ENCODE results near the gene ATG2A. TPM values are rescaled to one million over a fixed set of nuclear protein-coding genes. Genes with fewer than 3 reads are reported as not detected.

Gene ATG2A
- total RNA-seq, 1 experiment from 2014 or later = 24.7 TPM

- CTCF ChIA-PET = no interaction called here
- RAD21 ChIA-PET (ENCODE audit: low non-redundant PET in 1 of 2, low total read pairs in 2 of 2, uncharacterized antibody in 2 of 2, unreplicated experiment in 2 of 2) = no interaction called here
- H4K20me1 ChIP-seq (ENCODE audit: insufficient read depth) = no peaks in the 10 kb centered on the region
These were observed 17.1 kb upstream of the ATG2A start for GRCh38 chr11:64933935-64934681.

More at GRCh38 chr11:64933935-64934681, 17.1 kb upstream of the ATG2A start:
- ATAC-seq = no peak
- no peak overlapping the region for H2AFZ ChIP-seq (ENCODE audit: low read depth, low read length, poor library complexity, severe bottlenecking)
- no peaks in the 10 kb centered on the region for H3K27me3 ChIP-seq (ENCODE audit: insufficient read depth, low read length)
- no peak overlapping the region for H3K4me3 ChIP-seq (replicated peaks in 1 of 2; ENCODE audit: low read depth in 1 of 2, low read length in 2 of 2)
- intact Hi-C loops (cut with micrococcal nuclease) = no loop called here
- no peak overlapping the region for H3K9ac ChIP-seq (ENCODE audit: low read length)
- H3K4me1 ChIP-seq (ENCODE audit: control insufficient read depth in 1 of 2, insufficient read depth in 2 of 2, low read length in 2 of 2) = peaks cover 8 to 15% of the 10 kb centered on the region in 2 experiments; a peak in 3 of 4 replicates
- TF ChIP-seq REST (IDR thresholded peaks at IDR 0.05; ENCODE audit: low read depth) (no peak), POLR2AphosphoS5 (IDR thresholded peaks at IDR 0.05; ENCODE audit: low read depth, low read length) (no peak), CEBPB (IDR thresholded peaks at IDR 0.05; ENCODE audit: low read depth) (no peak), TCF7L2 (IDR thresholded peaks at IDR 0.05; ENCODE audit: borderline replicate concordance, extremely low read depth, insufficient read depth, insufficient read length) (no peak), ZBTB33 (IDR thresholded peaks at IDR 0.05; ENCODE audit: extremely low read depth, insufficient replicate concordance, low read length) (no peak), POLR2A (IDR thresholded peaks at IDR 0.05; ENCODE audit: borderline replicate concordance, extremely low read depth, insufficient read depth, insufficient read length) (no peak), EZH2phosphoT487 (IDR thresholded peaks at IDR 0.05; ENCODE audit: borderline replicate concordance) (no peak), SIN3A (IDR thresholded peaks at IDR 0.05; ENCODE audit: low read depth) (no peak), ZFX (IDR thresholded peaks at IDR 0.05) (no peak), CTCF (IDR thresholded peaks at IDR 0.05 in 2 of 3, conservative IDR thresholded peaks at IDR 0.05 in 1 of 3; ENCODE audit: borderline replicate concordance in 1 of 3, insufficient read depth in 1 of 3, low read depth in 2 of 3, low read length in 2 of 3) (no peak), ELF1 (IDR thresholded peaks at IDR 0.05; ENCODE audit: borderline replicate concordance, low read depth) (no peak), FOSL1 (IDR thresholded peaks at IDR 0.05; ENCODE audit: low read depth) (no peak), RAD21 (IDR thresholded peaks at IDR 0.05; ENCODE audit: low read depth) (no peak), YY1 (IDR thresholded peaks at IDR 0.05; ENCODE audit: extremely low read depth, insufficient replicate concordance, low read depth, low read length) (no peak), SP1 (IDR thresholded peaks at IDR 0.05; ENCODE audit: low read depth) (no peak), SRF (IDR thresholded peaks at IDR 0.05; ENCODE audit: low read depth) (no peak)
- H3K4me2 ChIP-seq (ENCODE audit: low read length) = no peak overlapping the region
- BruUV-seq (replicated peaks) = no TSS peak
- H3K36me3 ChIP-seq (ENCODE audit: control insufficient read depth in 1 of 2, insufficient read depth in 2 of 2, low read length in 2 of 2) = peaks cover 0 to 3% of the 10 kb centered on the region in 2 experiments; a peak in 1 of 4 replicates
- no peaks in the 10 kb centered on the region for H3K9me2 ChIP-seq (ENCODE audit: insufficient read depth)
- POLR2A ChIA-PET = interaction anchor here (0.6 to 1.8 kb wide), 2 partner anchors 10 to 15 kb away, joined by 3 to 4 read pairs; partner anchors contain the start of gene PPP2R5B
- H3K27ac ChIP-seq (ENCODE audit: low read depth, low read length) = no peak overlapping the region
- H3K9me3 ChIP-seq (ENCODE audit: control insufficient read depth in 1 of 2, insufficient read depth in 1 of 2, low read depth in 1 of 2, low read length in 2 of 2) = no peaks in the 10 kb centered on the region
- no peak for DNase-seq (ENCODE audit: low read depth, low spot score)
- no peaks in the 10 kb centered on the region for H3K79me2 ChIP-seq (ENCODE audit: insufficient read depth, low read length)

All from HCT116 (cell line).